ENCODE data around the gene RPL39L. TPM values are rescaled to one million over a fixed set of nuclear protein-coding genes. Genes with fewer than 3 reads are reported as not detected.

RPL39L gene
- total RNA-seq, 1 experiment from 2014 or later: 145 TPM

DNA sequence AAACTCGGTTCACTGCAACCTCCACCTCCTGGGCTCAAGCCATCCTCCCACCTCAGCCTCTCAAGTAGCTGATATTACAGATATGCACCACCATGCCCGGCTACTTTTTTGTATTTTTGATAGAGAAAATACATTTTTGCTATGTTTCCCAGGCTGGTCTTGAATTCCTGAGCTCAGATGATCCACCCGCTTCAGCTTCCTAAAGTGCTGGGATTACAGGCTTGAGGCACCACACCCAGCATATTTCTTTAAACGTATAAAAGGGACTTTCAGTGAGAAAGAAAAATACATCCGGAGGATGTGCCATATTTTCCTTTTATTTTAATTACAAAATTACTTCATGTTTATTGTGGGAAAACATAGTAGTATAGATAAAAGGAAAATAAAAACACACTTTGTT lies 55.2 kb downstream of the RPL39L start:
- Histone ChIP-seq H3K27me3 (no peaks in the 10 kb centered on the region), H3K4me3 (no peak overlapping the region), H3K36me3 (no peaks in the 10 kb centered on the region), H3K9me3 (peaks cover 18% of the 10 kb centered on the region)
- DNase-seq: no peak

DNA sequence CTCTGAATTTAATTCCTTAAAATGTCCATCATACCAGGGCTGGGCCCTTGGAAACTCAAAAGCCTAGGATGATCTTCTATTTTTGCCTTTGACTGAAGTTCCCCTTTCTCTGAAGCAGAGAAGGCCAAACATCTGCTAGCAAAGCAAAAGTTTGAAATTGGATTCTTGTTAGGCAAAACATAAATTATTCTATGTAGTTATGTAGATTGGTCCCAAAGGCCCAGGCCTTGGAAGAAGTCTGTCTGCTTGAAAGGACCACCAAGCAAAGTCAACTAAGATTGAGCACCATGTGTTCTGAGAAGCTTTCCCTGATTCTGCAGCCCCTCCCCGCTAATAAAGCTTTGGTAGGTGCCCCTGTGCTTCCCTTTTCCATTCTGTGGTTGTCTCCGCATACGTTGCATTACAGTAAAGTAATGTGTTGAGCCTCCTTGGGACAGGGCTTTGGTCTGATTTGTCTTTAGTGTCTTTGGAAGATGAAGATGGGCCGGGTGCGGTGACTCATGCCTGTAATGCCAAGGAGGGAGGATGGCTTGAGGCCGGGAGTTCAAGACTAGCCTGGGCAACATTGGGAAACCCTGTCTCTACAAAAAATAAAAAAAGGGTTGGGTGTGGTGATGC lies 56.4 kb downstream of the RPL39L start:
- no peaks in the 10 kb centered on the region for H3K27me3 ChIP-seq
- no peak for DNase-seq
- H3K36me3 ChIP-seq: no peaks in the 10 kb centered on the region
- peaks cover 14% of the 10 kb centered on the region for H3K9me3 ChIP-seq
- no peak overlapping the region for H3K4me3 ChIP-seq

DNA sequence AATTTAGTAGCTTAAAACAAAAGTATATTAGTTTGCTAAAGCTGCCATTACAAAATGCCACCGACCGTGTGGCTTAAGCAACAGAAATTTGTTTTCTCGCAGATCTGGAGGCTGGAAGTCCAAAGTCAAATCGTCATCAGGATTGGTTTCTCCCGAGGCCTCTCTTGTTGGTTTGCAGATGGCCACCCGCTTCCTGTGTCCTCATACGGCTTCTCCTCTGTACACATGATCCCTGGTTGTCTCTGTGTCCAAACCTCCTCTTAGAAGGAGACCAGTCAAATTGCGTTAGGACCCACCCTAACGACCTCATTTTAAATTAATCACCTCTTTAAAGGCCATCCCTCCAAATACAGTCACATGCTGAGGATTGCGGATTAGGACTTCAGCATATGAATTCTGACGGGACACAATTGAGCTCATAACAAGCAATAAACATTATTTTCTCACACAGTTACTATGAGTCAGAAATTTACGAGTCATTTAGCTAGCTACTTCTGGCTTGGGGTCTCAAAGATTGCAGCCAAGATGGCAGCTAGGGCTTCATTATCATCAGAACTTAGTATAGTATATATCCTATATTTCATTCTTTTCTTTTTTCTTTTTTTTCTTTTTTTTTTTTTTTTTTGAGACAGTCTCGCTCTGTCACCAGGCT lies 58.4 kb downstream of the RPL39L start:
- H3K4me3 ChIP-seq: no peak overlapping the region
- H3K9me3 ChIP-seq: no peaks in the 10 kb centered on the region
- no peaks in the 10 kb centered on the region for H3K36me3 ChIP-seq
- no peak for DNase-seq
- H3K27me3 ChIP-seq: no peaks in the 10 kb centered on the region

DNA sequence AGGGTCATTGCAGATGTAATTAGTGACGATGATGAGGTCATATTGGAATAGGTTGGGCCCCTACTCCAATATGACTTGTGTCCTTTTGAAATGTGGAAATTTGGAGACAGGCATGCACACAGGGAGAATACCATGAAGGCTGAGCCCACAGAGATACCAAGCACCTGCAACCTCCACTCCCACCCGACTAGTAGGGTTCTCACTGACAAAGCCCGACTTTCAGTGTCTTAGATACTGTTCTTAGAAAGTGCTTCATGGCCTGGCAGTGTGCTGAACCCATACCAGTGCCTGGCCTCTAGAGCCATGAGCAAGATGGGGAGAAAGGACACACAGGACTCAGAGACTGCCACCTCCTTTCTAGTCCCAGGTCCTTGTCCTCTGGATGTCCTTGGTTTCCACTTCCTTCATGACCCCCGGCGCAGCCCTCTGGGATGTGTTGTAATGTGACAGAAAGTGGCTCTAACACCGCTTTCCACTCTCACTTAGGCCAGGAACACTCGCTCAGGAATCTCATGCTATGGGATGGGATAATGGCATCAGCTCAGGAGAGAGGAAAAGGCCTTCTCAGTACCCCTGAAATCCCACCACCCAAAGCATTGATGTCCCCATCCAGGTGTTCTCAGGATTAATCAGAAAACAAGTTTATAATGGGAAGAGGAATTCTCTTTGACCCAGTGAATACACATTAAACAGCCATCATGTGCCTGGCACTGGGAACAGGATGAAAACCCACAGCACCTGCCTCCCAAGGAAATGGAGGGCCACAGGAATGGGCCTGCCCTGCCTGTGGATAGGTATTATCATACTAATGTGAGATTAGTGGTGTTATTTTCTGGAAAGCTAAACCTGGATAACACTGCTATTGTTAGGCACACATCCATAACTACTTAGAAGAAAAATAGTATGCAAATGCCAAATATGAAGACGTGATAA lies 59.9 kb downstream of the RPL39L start:
- H3K27me3 ChIP-seq: no peaks in the 10 kb centered on the region
- H3K9me3 ChIP-seq: no peaks in the 10 kb centered on the region
- no peak for DNase-seq
- H3K36me3 ChIP-seq: no peaks in the 10 kb centered on the region
- no peak overlapping the region for H3K4me3 ChIP-seq

DNA sequence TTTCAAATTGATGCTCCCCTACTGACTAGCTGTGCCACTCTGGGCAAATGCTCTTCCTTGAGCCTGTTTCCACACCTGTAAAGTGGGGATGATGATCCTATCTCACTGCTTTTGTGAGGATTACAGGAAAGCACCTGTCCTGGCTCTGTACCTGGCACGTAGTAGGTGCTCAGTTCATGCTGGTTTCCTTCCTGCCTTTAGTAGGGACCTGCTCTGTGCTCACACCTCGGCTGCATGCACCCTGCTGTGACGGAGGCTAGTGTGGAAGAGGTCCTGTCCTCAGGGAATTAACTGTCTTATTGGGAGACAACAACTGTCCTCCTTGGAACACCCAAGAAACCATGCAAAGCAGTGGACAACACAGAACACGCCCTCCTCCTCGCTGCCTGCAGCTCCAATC lies 61.8 kb downstream of the RPL39L start:
- Histone ChIP-seq H3K27me3 (no peaks in the 10 kb centered on the region), H3K36me3 (no peaks in the 10 kb centered on the region), H3K4me3 (no peak overlapping the region), H3K9me3 (no peaks in the 10 kb centered on the region)
- DNase-seq: no peak

DNA sequence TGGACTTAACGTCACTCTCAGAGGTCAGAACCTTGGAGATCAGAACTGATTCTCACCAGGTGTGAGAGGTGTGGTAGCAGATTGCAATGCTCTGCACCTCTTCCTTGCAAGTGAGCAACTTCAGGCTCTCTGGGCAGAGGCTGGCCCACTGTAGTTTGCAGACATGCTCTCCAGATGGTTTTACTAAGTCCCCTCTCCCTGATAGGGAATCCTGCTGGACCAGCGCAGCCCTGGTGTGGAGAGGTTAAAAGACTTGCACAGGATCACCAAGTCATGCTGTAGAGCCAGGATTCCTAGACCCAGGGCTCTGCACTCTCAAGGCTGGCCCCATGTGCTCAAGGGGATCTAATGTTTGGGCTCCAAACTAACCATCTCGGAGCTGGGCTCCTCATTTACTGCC lies 62.2 kb downstream of the RPL39L start:
- no peak for DNase-seq
- H3K4me3 ChIP-seq: no peak overlapping the region
- H3K36me3 ChIP-seq: no peaks in the 10 kb centered on the region
- H3K9me3 ChIP-seq: no peaks in the 10 kb centered on the region
- H3K27me3 ChIP-seq: no peaks in the 10 kb centered on the region

DNA sequence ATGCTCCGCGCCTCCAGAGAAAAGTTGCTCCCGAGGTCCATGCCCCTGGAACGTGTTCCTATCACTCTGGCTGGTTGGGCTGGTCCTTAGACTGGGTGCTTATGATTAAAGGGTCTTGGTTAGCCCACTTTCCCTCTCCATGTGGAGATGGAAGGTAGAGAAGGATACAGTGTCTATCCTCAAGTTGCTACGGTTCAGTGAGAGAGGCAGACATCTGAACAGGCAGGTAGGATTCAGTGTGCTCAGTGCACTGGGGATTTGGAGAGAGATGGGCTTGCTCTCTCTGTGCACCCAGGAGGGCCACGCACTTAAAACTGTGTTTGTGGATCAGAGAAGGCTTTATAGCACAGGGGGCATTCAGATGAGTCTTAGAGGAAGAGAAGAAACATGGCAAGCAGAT lies 63.0 kb downstream of the RPL39L start:
- Histone ChIP-seq H3K36me3 (no peaks in the 10 kb centered on the region), H3K4me3 (no peak overlapping the region), H3K27me3 (no peaks in the 10 kb centered on the region), H3K9me3 (no peaks in the 10 kb centered on the region)
- DNase-seq: no peak

DNA sequence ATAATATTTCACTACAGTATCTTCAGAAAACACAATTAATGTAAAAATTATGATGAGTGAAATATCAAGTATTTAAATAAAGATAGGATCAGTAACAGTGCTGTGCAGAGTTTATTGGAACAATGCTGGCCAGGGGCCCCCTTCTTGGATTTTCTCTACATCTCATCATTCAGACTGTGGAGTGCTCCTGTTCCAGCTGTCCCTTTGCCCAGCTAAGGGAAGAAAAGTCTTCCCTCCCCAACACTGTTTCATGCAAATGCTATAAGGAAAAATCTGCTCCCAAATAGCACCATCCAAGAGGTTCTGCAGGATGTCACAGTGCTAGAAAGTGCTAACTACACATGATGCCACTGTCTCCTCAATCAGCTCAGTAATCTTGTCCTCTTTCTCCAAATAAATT lies 64.5 kb downstream of the RPL39L start:
- Histone ChIP-seq H3K9me3 (peaks cover 1% of the 10 kb centered on the region; the same call in 1 of the 2 replicates), H3K27me3 (no peaks in the 10 kb centered on the region), H3K4me3 (no peak overlapping the region), H3K36me3 (no peaks in the 10 kb centered on the region)
- DNase-seq: no peak

DNA sequence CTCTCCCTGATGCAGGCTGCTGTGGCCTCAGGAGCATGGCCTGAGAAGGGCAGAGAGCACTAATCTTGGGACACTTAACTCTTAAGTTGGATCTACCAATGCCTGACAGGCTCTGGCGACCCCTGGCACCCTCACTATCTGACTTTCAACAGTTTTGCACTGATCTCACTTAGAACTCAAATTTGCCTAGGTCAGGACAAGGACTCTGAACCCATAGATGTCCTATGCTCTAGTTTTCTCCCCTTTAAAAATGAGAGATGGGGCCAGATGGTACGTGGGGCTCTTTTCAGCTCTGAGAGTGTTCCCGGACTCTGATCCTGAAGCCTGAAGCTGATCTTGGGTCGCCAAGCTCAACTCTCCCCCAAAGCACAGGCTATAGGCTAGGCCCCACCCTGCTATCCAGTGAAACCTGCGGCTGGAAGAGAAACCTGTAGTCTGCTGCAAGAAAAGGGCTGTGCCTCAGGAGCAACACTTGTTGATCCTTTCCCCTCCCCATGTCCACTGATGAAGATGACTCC lies 65.7 kb downstream of the RPL39L start:
- H3K27me3 ChIP-seq: no peaks in the 10 kb centered on the region
- no peak for DNase-seq
- H3K9me3 ChIP-seq: peaks cover 4% of the 10 kb centered on the region
- no peak overlapping the region for H3K4me3 ChIP-seq
- H3K36me3 ChIP-seq: no peaks in the 10 kb centered on the region

DNA sequence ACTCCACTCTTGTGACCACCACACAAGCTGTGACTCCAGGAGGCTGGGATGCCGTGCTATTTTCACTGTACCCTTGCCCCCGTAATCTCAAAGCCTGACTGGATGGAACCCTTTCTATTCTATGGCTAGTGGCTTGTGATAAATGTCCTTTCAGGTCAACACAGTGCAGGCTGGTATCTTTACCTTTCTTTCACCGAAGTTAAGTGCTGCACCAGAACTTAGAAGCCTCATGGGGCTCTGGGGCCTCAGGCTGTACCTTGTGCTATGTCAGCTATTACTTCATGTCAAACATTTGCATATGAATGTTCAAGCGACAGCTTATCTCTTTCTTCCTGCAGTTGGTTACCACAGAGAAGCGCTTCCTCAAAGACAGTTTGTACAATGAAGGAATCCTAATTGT lies 66.8 kb downstream of the RPL39L start:
- DNase-seq: no peak
- no peaks in the 10 kb centered on the region for H3K27me3 ChIP-seq
- no peak overlapping the region for H3K4me3 ChIP-seq
- no peaks in the 10 kb centered on the region for H3K36me3 ChIP-seq
- peaks cover 4% of the 10 kb centered on the region for H3K9me3 ChIP-seq

DNA sequence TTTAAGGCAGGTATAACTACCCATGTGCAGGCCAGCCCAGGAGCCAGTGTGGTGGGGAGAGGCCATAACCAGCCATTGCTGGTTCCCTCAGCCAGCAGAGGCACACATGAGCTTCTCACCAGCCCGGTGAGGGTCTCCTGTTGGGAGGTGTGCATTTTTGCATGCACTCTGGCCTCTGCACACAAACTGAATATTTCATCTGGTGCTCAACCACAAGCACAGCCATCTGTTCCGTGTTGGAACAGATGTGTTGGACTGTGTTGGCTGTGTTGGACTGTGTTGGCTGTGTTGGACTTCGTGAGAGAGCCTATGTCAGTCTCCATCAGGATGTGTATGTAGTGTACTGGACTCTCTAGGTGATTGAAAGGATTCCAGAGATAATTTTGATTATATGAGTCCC lies 67.2 kb downstream of the RPL39L start:
- H3K27me3 ChIP-seq: no peaks in the 10 kb centered on the region
- DNase-seq: no peak
- H3K4me3 ChIP-seq: no peak overlapping the region
- no peaks in the 10 kb centered on the region for H3K36me3 ChIP-seq
- peaks cover 4% of the 10 kb centered on the region for H3K9me3 ChIP-seq

Other genes with a start within 250 kb of the RPL39L start
- gene ST6GAL1, start 209.0 kb downstream of the RPL39L start, total RNA-seq (2014; rRNA removed; shearing (Covaris generic); ENCODE audit: low replicate concordance): 5.6 and 9.4 TPM in 2 replicates
- not detected in 2 replicates for gene RTP1, start 58.0 kb upstream of the RPL39L start, total RNA-seq (2014; rRNA removed; shearing (Covaris generic); ENCODE audit: low replicate concordance)
- gene MASP1, start 152.2 kb upstream of the RPL39L start, total RNA-seq (2014; rRNA removed; shearing (Covaris generic); ENCODE audit: low replicate concordance): 96.8 and 119 TPM in 2 replicates
- gene RTP4, start 228.9 kb upstream of the RPL39L start, total RNA-seq (2014; rRNA removed; shearing (Covaris generic); ENCODE audit: low replicate concordance): 0.22 and 1.6 TPM in 2 replicates